Activated gamma-delta T cell treated with anti-CD3 and anti-CD28 coated beads, Interleukin-2, amount 50 U/mL, for 16 hours (primary cell): ENCODE measurements around the gene NAT8L.

Source experiments
- DNase-seq: peaks from one replicate; pipeline ENCODE4 v3.0.0-alpha.2; 2020; ENCODE audit warnings: low read depth

The NAT8L gene

DNA sequence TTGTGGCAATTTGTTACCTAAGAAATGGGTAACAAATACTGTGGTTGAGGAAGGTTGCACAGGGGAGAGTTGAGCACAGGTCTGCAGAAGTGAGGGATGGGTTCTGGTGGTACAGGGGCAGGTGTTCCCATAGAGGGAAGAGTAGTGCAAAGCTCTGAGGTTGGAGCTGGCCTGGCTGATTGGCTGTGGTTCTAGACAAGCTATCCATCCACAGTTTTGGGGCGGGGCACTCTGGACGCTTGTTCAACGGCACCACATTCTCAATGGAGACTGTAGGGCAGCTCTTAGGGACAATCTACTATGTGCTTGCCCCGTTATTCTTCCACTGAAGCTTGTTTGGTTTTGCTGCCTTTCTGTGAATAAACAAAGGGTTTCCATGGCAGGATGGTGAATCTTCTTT lies 35.4 kb downstream of the NAT8L start:
- no peak for DNase-seq

DNA sequence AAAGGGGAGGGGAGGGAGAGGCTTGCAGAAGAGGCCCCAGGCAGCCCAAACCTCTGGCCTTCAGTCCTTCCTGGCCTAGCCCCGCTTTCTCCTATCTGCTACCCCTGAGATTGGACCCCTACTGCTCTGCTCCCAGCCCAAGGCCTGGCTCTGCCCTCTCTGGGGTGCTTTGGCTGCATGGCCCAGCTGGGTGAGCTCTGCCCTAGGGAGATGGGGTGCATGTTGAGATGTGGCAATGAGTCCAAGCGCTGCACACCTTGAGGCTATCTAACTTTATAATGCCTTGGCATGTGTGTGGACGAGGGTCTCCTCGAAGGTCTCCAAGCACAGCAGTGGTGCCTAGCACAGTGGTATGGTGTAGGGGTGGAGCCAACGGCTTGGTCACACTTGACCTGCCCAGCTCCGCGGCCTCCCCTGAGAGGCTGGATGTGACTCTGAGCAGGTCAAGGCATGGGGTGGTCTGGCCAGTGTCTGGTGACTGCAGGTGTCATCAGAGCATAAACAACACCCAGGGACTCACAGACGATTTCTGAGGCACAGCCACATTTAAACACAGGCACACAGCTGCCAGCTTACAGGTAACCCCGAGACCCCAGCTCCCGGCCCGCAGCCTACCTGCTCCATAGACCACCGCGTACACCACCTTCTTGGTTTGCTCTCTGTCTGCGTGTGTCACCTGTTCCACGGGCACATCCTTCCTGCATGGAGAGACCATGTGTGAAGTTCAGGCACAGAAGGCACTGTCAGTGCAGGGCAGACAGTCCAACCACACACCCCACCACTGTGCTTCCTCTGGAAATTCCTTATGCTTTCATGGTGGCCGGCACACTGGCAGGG lies 36.3 kb downstream of the NAT8L start:
- no peak for DNase-seq

DNA sequence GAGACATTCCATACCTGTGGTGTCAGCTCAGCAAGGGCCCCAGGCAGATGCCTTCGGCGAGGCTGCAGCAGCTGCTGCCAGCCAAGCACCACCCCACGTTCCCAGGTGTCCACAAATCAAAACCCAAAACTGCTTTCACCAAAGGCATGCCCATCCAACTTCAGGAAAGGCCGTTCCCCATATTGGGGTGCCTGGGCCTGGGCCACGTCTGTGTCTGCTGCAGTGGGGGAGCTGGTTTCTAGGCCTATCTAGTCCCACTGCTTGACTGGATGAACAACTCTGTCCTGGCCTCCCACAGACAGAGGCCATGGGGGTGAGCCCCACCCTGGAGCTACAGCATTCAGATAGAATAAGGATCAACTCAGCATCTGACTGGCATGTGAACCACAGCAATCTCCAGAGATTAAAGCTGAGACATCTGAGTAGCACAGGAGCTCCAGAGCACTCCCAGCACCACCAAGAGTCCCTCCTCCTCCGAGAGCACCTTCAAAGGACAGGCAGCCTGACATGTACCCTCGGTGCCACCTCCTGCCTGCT lies 37.0 kb downstream of the NAT8L start:
- DNase-seq: no peak

DNA sequence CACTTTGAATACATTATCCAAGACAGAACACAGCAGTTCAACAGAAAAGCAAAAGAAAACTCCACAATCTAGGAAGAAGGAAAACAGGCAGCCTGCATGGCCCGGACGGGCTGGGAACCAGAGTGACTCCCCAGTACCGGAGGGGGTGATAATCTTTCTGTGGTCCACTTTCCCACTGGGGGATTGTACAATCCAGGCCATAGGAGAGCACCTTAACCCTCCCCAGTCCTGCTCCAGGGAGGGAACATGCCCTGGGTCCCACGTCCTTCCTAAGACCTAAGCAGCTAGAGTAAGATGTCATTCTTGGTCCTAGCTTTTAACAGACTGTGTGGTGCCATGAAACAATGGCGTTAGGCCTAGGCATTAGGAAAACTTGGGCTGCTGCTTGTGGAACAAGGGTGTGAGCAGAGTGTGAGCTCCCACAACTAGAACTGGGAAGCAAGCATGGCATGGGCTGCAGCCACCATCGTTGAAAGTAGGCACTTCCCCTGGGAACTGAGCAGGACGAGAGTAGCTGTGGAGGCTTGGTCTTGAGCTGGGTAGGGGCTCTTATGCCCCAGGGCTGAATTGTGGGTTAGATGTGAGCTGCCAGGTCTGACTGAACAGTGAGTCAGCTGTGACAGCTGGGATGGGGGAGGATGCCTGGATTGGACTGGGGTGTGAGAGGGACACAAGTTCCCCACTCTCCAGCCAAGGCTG lies 42.4 kb downstream of the NAT8L start:
- no peak for DNase-seq

DNA sequence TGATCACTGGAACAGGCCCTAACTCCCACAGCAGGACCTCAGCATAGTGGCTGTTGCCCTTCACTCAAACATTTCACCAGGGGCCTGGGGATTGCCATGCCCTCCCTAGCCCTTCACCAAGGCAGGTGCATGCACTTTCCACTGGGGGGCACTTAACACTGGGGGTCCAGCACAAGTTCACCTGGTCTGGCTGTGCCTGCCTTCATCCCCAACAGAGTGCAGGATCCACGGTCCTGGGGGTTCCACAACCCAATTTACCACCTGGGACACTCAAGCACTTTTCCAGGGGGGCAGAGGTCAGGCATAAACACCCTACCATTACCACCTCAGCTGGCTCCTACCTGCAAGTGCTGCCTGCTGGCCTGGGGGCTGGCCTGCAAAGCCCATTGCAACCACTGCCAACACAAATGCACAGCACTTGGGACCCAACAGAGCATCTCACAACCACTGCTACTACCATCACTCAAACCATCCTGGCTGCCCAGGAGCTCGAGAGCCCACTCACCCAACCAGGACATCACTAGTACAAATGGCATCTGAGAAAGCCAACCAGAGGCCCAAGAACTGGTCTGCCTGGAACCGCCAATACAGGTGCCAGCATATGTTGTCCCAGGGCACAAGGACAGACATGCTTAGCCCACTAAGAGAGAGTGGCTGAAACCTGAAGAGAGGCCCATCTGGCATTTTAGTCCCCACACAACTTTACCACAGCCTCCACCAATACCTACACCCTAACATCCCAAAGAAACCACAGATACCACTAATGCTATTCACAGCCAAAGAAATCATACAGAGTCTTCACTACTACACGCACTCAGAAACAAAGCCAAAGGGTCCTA lies 43.1 kb downstream of the NAT8L start:
- no peak for DNase-seq

DNA sequence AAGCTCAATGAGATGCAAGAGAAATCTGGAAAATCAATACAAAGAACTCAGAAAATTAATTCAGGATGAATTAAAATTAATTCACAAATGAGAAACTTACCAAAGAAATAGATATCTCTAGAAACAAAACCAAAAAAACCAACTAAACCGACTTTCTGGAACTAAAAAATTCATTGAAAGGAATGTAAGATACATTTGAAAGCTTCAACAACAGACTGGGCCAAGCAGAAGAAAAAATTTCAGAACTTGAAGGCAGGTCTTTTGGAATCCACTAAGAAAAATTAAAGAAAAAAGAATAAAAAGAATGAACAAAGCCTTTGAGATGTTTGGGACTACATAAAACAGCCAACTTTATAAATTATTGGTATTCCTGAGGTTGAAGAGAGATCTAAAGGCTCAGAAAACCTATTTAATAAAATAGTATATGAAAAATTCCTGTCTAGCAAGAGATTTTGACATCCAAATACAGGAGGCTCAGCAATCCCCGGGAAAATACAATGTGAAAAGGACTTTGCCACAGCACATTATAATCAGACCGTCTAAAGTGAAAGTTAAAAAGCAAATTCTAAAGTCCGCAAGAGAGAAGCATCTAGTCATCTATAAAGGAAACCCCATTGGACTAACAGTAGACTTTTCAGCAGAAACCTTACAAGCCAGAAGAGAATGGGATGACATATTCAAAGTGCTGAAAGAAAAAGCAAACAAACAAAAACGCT lies 44.2 kb downstream of the NAT8L start:
- no peak for DNase-seq

DNA sequence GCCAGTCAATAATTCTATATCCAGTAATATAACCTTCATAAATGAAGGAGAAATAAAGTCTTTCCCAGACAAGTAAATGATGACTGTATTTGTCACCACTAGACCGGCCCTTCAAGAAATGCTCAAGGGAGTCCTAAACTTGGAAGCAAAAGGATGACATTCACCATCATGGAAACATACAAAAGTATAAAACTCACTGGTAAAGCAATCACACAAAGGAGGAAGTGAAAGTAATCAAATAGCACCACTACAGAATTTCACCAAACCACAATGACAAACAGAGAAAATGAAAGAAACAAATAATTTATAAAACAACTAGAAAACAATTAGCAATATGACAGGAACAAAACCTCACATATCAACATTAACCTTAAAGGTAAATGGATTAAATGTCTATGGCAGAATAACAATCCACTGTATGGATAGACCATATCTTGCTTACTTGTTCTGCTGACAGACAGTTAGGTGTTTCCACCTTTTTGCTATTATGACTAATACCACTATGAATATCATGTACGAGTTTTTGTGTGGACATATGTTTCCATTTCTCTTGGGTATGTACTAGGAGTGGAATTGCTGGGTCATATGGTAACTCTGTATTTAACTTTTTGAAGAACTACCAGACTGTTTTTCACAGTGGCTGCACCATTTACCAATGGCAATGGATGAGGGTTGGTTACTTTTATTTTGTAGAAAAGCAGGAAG lies 44.9 kb downstream of the NAT8L start:
- no peak for DNase-seq

DNA sequence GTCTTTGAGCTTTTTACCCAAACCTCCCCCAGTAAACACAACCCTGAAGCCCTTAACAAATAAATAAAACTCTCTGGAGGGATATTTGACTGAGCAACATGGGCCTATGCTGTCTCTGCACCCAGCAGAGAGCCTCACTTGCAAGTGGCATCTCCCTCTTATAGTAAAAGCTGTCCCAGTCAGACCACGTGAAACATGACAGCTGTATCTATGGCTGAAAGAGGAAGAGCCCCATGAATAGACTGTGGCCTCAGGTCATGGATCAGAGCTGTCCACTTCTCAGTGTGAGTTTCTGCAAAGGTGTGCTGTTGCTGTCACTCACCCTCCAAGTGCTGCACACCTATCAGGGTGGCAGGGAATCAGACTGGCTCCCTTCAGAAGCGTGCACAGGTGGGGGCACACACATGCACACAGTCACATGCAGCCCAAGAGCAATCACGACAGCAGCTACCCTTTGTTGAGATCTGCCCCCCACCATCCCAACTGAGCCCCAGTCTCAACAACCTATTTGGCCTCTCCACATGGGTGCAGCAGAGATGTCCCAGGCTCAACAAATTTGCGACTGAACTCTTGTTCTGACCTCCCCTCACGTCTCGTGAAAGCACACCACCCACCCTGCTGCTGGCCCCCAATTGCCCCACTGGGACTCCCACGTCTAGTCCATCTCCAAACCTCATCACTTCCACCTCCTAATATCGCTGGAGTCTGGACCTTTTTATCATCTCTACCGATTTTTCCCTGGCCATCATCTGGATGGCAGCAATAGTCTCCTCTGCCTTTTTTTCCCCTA lies 45.6 kb downstream of the NAT8L start:
- DNase-seq: no peak

DNA sequence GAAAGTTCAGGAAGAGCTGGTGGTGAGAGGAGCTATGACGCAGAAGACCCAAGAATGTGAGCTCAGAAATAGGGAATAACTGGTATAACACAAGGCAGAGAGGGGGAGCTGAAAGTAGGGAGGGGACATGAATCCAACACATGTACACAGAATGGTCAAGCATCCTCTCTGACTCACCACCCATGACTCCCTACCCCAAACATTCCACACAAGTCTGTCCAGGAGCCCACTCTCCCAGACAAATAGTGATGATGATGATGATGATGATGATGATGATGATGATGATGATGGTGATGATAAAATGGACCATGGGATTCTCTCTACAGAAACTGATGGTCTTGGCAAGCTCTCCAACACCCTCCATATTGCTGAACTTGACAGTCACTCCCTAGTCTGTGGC lies 46.4 kb downstream of the NAT8L start:
- DNase-seq: no peak

DNA sequence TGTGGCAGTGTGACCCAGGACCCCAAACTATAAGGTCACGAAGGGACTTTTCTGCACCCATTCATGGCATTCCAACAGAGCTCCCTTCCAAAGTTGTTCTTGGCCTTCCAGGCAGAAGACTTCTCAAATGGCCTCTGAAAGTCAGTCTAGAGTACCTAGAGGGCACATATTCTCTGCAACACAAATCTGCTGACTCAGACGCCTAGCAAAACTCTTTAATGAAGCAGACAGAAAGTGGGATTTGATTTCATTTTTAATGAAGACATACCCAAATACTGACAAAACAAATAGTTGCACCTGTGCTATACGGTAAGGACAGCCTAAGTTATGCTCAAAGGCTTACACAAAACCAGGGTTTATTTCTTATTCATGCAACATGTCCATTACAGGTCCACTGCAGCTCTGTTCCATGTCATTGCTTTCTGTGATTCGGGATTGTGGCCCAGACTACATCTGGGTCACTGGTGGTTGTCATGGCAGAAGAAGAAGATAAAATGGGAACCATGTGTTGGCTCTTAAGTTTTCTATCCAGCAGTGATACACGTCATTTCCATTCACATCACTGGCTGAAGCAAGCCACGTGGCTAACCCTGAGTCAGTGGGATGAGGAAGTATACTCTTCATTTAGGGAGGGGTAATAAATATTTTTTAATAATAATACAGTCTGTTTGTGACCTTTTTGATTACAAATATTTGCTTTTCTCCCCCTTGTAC lies 57.7 kb downstream of the NAT8L start:
- DNase-seq: no peak
